Measurements from ENCODE around the gene RASGRF1.

- TF ChIP-seq NRF1 (conservative IDR thresholded peaks at IDR 0.05 in 1 of 2, IDR thresholded peaks at IDR 0.05 in 1 of 2) (no peak), ATF3 (IDR thresholded peaks at IDR 0.05) (no peak), ATF3 (CRISPR knock-in tag; conservative IDR thresholded peaks at IDR 0.05) (no peak), YBX1 (IDR thresholded peaks at IDR 0.05) (no peak), FOXM1 (IDR thresholded peaks at IDR 0.05; ENCODE audit: low read depth) (no peak), FOXM1 (CRISPR knock-in tag; IDR thresholded peaks at IDR 0.05; ENCODE audit: low read depth) (no peak), MYC (IDR thresholded peaks at IDR 0.05; ENCODE audit: low read depth, low read length) (no peak), MYC (CRISPR knock-in tag; IDR thresholded peaks at IDR 0.05; ENCODE audit: borderline replicate concordance, low read depth) (no peak), CC2D1A (IDR thresholded peaks at IDR 0.05) (no peak), CEBPB (tag; IDR thresholded peaks at IDR 0.05) (no peak), ARID3A (IDR thresholded peaks at IDR 0.05; ENCODE audit: borderline replicate concordance, low read depth, low read length) (no peak), HMG20A (CRISPR knock-in tag; conservative IDR thresholded peaks at IDR 0.05) (no peak), CTCF (IDR thresholded peaks at IDR 0.05 in 2 of 3, conservative IDR thresholded peaks at IDR 0.05 in 1 of 3; ENCODE audit: insufficient read depth in 2 of 3, low read depth in 1 of 3, low read length in 3 of 3) (no peak), SMARCA5 (IDR thresholded peaks at IDR 0.05) (no peak)
These were observed 11.7 kb downstream of the RASGRF1 start for GRCh38 chr15:79078763-79079410.
